Body of pancreas (tissue), 4 donors: Measurements from ENCODE around the gene SETDB1. TPM values are rescaled to one million over a fixed set of nuclear protein-coding genes. Genes with fewer than 3 reads are reported as not detected.

Source experiments
- ATAC-seq: fragments of 150-250 bp; one replicate; pipeline ENCODE4 v1.9.1; 2016
- DNase-seq, 4 donors: peaks; one replicate each; pipeline ENCODE4 v3.0.0-alpha.2; 2019
- H3K27ac ChIP-seq, 4 donors: fragments of 200-600 bp; sonication (generic); 1 replicate in 3 of 4; 2 replicates in 1 of 4; pipeline versions ENCODE4 v1.5.1 to v1.6.1; 2016 to 2019; ENCODE audit warnings: mild to moderate bottlenecking in 1 of 4, mixed read lengths in 1 of 4, moderate library complexity in 1 of 4
- H3K27me3 ChIP-seq, 2 donors: fragments of 200-600 bp; sonication (generic); one replicate each; pipeline ENCODE4 v1.6.0; 2016; ENCODE audit warnings: mild to moderate bottlenecking in 1 of 2
- H3K36me3 ChIP-seq, 2 donors: fragments of 200-600 bp; sonication (generic); replicated peaks in 1 of 2; 2 replicates each; pipeline ENCODE4 v1.5.1; 2016; ENCODE audit warnings: low read depth in 2 of 2; ENCODE audit not compliant: insufficient read depth in 1 of 2
- H3K4me1 ChIP-seq: fragments of 200-600 bp; sonication (generic); one replicate; pipeline ENCODE4 v1.6.0; 2016
- H3K4me3 ChIP-seq, 2 donors: fragments of 200-600 bp; sonication (generic); 1 replicate in 1 of 2; 2 replicates in 1 of 2; pipeline ENCODE4 v1.5.1; 2016 to 2019
- H3K9me3 ChIP-seq, 3 donors: fragments of 200-600 bp; sonication (generic); 1 replicate in 2 of 3; 2 replicates in 1 of 3; pipeline ENCODE4 v1.5.1; 2016
- POLR2A ChIP-seq, 3 donors: fragments of 450-650 bp; IDR thresholded peaks; one replicate each; pipeline ENCODE4 v1.6.1; 2016; ENCODE audit warnings: antibody characterized with exemption in 3 of 3, mild to moderate bottlenecking in 2 of 3
- WGBS, 2 donors: methylation state at CpG; one replicate each; pipeline ENCODE4 v1.1.5; 2017; 5-methylcytosine and 5-hydroxymethylcytosine counted together
- intact Hi-C: fragments of 100-400 bp; cut with DNase I; formaldehyde crosslinking; loops from one replicate; pipeline ENCODE4 v1.15.1; 2023
- total RNA-seq, 2 donors: library from RNA; depleted of rRNA; stranded (reverse); fragments of >200 nt; gene quantifications; one replicate each; pipeline ENCODE4 v1.1.0, GENCODE V29; 2016
- TF ChIP-seq, protein P1 (sequence below), 7 experiments: fragments of 450-650 bp in 4 of 7; fragments of 200-600 bp in 3 of 7; sonication (generic) in 3 of 7; IDR thresholded peaks; one replicate each; pipeline ENCODE4 v1.5.1; 2016 to 2019; ENCODE audit warnings: antibody characterized with exemption in 7 of 7

The SETDB1 gene
- total RNA-seq, 2 donors from 2014 or later = 26.5 to 45.2 TPM

DNA sequence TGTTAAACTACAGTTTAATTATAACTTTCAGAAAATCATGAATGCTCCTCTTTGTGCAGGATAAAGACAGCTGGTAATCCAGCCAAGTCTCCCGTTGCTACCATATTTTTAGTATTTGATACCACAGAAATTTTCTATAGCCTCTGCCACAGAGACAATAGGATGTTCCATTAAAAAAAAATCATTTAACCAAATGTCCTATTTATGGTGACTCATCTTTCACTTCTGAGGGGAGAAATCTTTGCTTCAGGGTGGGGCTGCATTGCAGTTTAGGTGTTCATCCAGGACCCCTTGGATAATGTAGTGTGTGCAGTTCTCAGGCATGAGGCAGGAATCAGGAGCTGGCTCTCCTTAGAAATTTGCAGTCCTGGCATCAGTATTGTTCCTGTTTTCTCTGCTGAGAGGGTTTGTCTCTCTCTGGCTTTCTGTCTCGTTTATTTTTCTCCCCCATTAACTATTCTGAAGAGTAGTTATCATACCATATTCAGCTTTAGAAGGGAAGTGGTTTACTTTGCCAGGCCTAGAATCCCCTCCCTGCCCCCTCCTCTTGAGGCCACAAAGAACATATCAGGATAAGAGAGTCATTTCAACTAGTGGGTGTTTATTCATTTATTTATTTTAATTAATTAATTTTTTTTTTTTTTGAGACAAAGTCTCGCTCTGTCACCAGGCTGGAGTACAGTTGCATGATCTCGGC lies 85.1 kb downstream of the SETDB1 start:
- peak overlapping the region in 1 of 4 donors; percentile 19 for H3K27ac ChIP-seq
- H3K4me3 ChIP-seq = no peak overlapping the region
- WGBS, 2 donors = 66 to 68% methylated on average over 4 of the region's 4 CpGs
- DNase-seq = no peak
- peaks cover 48% of the 10 kb centered on the region for H3K4me1 ChIP-seq
- ATAC-seq = no peak
- H3K27me3 ChIP-seq = no peaks in the 10 kb centered on the region
- intact Hi-C loops = no loop called here
- H3K9me3 ChIP-seq = no peaks in the 10 kb centered on the region
- H3K36me3 ChIP-seq = no peaks in the 10 kb centered on the region
- TF ChIP-seq POLR2A (IDR thresholded peaks at IDR 0.05) = no peak
- TF ChIP-seq, protein P1, sequence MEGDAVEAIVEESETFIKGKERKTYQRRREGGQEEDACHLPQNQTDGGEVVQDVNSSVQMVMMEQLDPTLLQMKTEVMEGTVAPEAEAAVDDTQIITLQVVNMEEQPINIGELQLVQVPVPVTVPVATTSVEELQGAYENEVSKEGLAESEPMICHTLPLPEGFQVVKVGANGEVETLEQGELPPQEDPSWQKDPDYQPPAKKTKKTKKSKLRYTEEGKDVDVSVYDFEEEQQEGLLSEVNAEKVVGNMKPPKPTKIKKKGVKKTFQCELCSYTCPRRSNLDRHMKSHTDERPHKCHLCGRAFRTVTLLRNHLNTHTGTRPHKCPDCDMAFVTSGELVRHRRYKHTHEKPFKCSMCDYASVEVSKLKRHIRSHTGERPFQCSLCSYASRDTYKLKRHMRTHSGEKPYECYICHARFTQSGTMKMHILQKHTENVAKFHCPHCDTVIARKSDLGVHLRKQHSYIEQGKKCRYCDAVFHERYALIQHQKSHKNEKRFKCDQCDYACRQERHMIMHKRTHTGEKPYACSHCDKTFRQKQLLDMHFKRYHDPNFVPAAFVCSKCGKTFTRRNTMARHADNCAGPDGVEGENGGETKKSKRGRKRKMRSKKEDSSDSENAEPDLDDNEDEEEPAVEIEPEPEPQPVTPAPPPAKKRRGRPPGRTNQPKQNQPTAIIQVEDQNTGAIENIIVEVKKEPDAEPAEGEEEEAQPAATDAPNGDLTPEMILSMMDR (IDR thresholded peaks at IDR 0.05) = no peak

DNA sequence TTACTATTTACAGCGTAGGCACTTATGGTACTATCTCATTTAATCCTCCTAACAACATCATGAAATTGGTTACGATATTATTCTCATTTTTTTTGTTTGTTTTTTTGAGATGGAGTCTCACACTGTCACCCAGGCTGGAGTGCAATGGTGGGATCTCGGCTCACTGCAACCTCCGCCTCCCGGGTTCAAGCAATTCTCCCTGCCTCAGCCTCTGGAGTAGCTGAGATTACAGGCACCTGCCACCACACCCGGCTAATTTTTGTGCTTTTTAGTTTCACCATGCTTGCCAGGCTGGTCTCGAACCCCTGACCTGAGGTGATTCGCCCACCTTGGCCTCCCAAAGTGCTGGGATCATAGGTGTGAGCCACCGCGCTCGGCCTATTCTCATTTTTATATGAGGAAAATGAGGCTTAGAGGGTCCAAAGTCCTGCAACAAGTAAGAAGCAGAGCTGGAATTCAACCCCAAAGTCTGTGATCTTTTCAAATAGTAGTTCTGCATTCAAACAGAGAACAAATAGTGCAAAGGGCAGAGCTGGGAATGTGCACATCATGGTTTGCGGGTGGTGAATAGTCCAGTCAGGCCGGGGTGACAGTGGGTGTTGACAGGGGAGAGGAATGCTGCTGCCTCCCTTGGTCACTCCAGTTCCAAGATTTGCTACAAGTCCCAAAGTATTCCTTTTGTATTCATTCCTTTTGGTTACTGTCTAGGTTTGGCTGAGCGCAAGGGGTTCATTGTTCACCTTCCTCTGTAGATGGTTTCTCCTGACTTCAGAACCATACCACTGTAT lies 86.7 kb downstream of the SETDB1 start:
- Histone ChIP-seq H3K4me3 (no peak overlapping the region), H3K27me3 (no peaks in the 10 kb centered on the region), H3K36me3 (no peaks in the 10 kb centered on the region), H3K4me1 (peaks cover 37% of the 10 kb centered on the region), H3K9me3 (no peaks in the 10 kb centered on the region), H3K27ac (peak overlapping the region; percentile 15 to 53 (median 24))
- intact Hi-C loops = no loop called here
- no peak for ATAC-seq
- WGBS, 2 donors = 76 to 83% methylated on average over 13 to 14 of the region's 14 CpGs
- DNase-seq = no peak
- TF ChIP-seq, protein P1 (IDR thresholded peaks at IDR 0.05) = no peak
- no peak for TF ChIP-seq POLR2A (IDR thresholded peaks at IDR 0.05)

DNA sequence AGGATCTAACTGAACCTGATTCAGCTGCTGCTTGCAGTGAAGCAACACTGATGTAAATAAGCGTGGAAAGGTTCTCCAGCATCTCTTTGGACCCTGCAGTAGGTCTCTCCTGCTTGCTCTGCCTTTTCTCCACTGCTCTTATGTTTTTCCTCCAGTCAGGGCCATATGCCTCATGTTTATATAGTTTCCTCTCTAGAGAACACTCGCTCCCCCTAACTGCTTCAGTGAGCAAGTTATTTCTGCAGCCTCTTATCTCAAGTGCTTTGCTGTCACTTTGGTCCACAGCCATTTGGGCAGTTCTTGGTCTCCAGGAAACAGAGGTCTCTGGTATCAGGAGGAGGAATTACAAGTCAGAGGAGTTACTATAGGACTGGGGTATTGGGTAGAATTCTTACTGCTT lies 87.4 kb downstream of the SETDB1 start:
- peaks cover 34% of the 10 kb centered on the region for H3K4me1 ChIP-seq
- H3K9me3 ChIP-seq = no peaks in the 10 kb centered on the region
- H3K27me3 ChIP-seq = no peaks in the 10 kb centered on the region
- no peaks in the 10 kb centered on the region for H3K36me3 ChIP-seq
- TF ChIP-seq, protein P1 (IDR thresholded peaks at IDR 0.05) = peak in 4 of 7 experiments; percentile 8 to 37 (median 14)
- no peak for TF ChIP-seq POLR2A (IDR thresholded peaks at IDR 0.05)
- 25 to 43% methylated on average over 2 of the region's 2 CpGs for WGBS, 2 donors
- ATAC-seq (peak; percentile 57), DNase-seq (peak in 3 of 4 donors; percentile 61 to 74 (median 70))
- H3K4me3 ChIP-seq = no peak overlapping the region
- peak overlapping the region; percentile 15 to 53 (median 24) for H3K27ac ChIP-seq
- intact Hi-C loops = no loop called here

Other genes starting within 250 kb of the SETDB1 start
- gene GOLPH3L, start 229.2 kb upstream of the SETDB1 start, total RNA-seq = 10 to 100 TPM; 14.5 to 14.8 TPM
- not detected for gene HORMAD1, start 205.5 kb upstream of the SETDB1 start, total RNA-seq
- gene CTSS, start 160.6 kb upstream of the SETDB1 start, total RNA-seq = 10 to 100 TPM in 1 of 2 donors, 1 to 10 TPM in 1; 3.6 to 30.6 TPM
- gene CTSK, start 118.1 kb upstream of the SETDB1 start, total RNA-seq = 10 to 100 TPM; 11.9 to 18.4 TPM
- 10 to 100 TPM; 20.4 to 27.8 TPM for gene ARNT, start 49.8 kb upstream of the SETDB1 start, total RNA-seq
- not detected for gene CTXND2, start 39.2 kb upstream of the SETDB1 start, total RNA-seq
- gene CERS2, start 48.5 kb downstream of the SETDB1 start, total RNA-seq = 10 to 100 TPM; 70.9 to 84.8 TPM
- gene ANXA9, start 55.9 kb downstream of the SETDB1 start, total RNA-seq = 10 to 100 TPM; 17.4 to 33.3 TPM
- gene MINDY1, start 80.5 kb downstream of the SETDB1 start, total RNA-seq = 10 to 100 TPM; 36.3 to 39.2 TPM
- gene PRUNE1, start 82.1 kb downstream of the SETDB1 start, total RNA-seq = 10 to 100 TPM; 15.8 to 19.4 TPM
- gene BNIPL, start 110.2 kb downstream of the SETDB1 start, total RNA-seq = under 1 TPM in 1 of 2 donors, not detected in 1; 0.26 TPM
- 1 to 10 TPM; 5.7 to 6.9 TPM for gene C1orf56, start 121.4 kb downstream of the SETDB1 start, total RNA-seq
- gene CDC42SE1, start 133.3 kb downstream of the SETDB1 start, total RNA-seq = 10 to 100 TPM; 40.2 to 43.8 TPM
- gene MLLT11, start 134.0 kb downstream of the SETDB1 start, total RNA-seq = 1 to 10 TPM in 1 of 2 donors, under 1 TPM in 1; 0.26 to 1.6 TPM
- 1 to 10 TPM; 4.3 to 9.1 TPM for gene GABPB2, start 144.4 kb downstream of the SETDB1 start, total RNA-seq
- gene SEMA6C, start 220.3 kb downstream of the SETDB1 start, total RNA-seq = 1 to 10 TPM; 3.6 to 5.3 TPM
- 1 to 10 TPM in 1 of 2 donors, under 1 TPM in 1; 0.99 to 1.6 TPM for gene TNFAIP8L2, start 230.3 kb downstream of the SETDB1 start, total RNA-seq
- 1 to 10 TPM; 6.7 to 9.6 TPM for gene LYSMD1, start 239.5 kb downstream of the SETDB1 start, total RNA-seq
- 10 to 100 TPM; 16.2 to 28.0 TPM for gene SCNM1, start 239.8 kb downstream of the SETDB1 start, total RNA-seq
- 1 to 10 TPM in 1 of 2 donors, not detected in 1; 3.0 TPM for gene TMOD4, start 249.6 kb downstream of the SETDB1 start, total RNA-seq